ENCODE results near the gene OR13C9. TPM values are rescaled to one million over a fixed set of nuclear protein-coding genes. Genes with fewer than 3 reads are reported as not detected.
"Not testable (repeated sequence)": the region's sequence is repeated elsewhere in the genome, so short reads cannot be mapped to it uniquely, and the experiment has no call there.

Gene OR13C9
- total RNA-seq, 4 donors from 2014 or later: not detected

DNA sequence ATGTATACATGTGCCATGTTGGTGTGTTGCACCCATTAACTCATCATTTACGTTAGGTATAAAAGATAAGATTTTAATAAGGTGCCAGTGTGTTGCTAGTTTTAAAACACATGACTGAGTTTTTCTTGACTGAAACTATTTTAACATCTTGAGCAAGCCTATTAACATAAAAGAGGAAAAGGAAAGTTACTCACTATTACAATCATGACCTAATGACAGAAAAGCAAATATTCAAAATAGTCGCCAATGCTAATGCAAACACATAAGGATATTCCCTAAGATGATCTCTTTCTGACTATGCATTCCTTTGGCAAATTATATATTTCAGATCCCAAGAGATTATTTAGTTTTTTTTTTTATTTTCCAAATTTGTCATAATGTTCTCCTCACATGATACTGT lies 6.8 kb downstream of the OR13C9 start:
- no peaks in the 10 kb centered on the region for H3K9me3 ChIP-seq
- WGBS: 80% methylated on average over 2 of the region's 2 CpGs
- no peaks in the 10 kb centered on the region for H3K36me3 ChIP-seq
- DNase-seq (ENCODE audit: low spot score in 2 of 2): no peak
- TF ChIP-seq POLR2A (IDR thresholded peaks at IDR 0.05): no peak
- TF ChIP-seq EP300 (IDR thresholded peaks at IDR 0.05): no peak
- TF ChIP-seq POLR2AphosphoS5 (IDR thresholded peaks at IDR 0.05): no peak
- TF ChIP-seq, protein P1, sequence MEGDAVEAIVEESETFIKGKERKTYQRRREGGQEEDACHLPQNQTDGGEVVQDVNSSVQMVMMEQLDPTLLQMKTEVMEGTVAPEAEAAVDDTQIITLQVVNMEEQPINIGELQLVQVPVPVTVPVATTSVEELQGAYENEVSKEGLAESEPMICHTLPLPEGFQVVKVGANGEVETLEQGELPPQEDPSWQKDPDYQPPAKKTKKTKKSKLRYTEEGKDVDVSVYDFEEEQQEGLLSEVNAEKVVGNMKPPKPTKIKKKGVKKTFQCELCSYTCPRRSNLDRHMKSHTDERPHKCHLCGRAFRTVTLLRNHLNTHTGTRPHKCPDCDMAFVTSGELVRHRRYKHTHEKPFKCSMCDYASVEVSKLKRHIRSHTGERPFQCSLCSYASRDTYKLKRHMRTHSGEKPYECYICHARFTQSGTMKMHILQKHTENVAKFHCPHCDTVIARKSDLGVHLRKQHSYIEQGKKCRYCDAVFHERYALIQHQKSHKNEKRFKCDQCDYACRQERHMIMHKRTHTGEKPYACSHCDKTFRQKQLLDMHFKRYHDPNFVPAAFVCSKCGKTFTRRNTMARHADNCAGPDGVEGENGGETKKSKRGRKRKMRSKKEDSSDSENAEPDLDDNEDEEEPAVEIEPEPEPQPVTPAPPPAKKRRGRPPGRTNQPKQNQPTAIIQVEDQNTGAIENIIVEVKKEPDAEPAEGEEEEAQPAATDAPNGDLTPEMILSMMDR (IDR thresholded peaks at IDR 0.05): no peak
- H3K4me1 ChIP-seq: no peaks in the 10 kb centered on the region
- no peaks in the 10 kb centered on the region for H3K27me3 ChIP-seq
- H3K27ac ChIP-seq: no peak overlapping the region
- no peak overlapping the region for H3K4me3 ChIP-seq

DNA sequence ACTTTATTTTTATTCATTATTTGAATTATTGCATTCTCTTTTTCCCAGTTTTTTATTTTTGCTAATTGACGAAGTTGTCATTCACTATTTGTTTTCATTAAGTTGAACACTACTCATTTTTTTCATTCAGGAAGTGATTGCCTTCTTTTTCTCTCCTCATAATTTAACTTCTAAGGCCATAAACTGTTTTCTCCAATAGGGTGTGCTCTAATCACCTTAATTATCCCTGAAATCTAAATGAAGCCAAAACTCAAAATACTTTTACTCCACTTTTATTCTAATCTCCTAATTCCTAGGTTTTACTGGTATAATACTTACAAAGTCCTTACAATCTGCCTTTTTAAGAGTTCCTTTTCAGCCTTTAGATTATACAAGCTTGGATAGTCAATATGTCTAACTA lies 9.7 kb downstream of the OR13C9 start:
- 47% methylated on average over 1 of the region's 1 CpG for WGBS
- TF ChIP-seq POLR2AphosphoS5 (IDR thresholded peaks at IDR 0.05): no peak
- TF ChIP-seq, protein P1 (IDR thresholded peaks at IDR 0.05): no peak
- TF ChIP-seq POLR2A (IDR thresholded peaks at IDR 0.05): no peak
- no peak for TF ChIP-seq EP300 (IDR thresholded peaks at IDR 0.05)

DNA sequence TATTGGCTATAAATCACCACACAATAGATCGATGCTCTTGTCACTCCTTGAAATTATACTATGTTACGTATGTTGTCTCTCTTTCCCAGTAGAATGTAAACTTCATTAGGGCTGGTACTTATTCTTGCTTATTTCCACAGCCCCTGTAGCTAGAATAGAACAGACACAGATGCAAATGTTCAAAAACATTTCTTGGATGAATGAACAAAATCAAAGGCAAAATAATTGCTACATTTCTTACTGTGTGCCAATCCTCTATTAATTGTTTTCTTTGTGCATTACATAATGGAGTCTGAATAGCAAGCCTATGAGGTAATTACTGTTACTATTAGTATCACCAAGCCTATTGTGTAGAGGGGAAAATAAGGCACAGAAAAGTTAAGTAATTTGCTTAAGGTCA lies 11.9 kb downstream of the OR13C9 start:
- H3K27me3 ChIP-seq: no peaks in the 10 kb centered on the region
- TF ChIP-seq POLR2A (IDR thresholded peaks at IDR 0.05) (no peak), EP300 (IDR thresholded peaks at IDR 0.05) (no peak), POLR2AphosphoS5 (IDR thresholded peaks at IDR 0.05) (no peak)
- TF ChIP-seq, protein P1 (IDR thresholded peaks at IDR 0.05): no peak
- H3K4me1 ChIP-seq: no peaks in the 10 kb centered on the region
- no peaks in the 10 kb centered on the region for H3K36me3 ChIP-seq
- H3K9me3 ChIP-seq: no peaks in the 10 kb centered on the region
- H3K27ac ChIP-seq: no peak overlapping the region
- DNase-seq (ENCODE audit: low spot score in 2 of 2): no peak
- 59% methylated on average over 2 of the region's 2 CpGs for WGBS
- no peak overlapping the region for H3K4me3 ChIP-seq

More for the DNA sequence above, 9.7 kb downstream of the OR13C9 start:
- DNase-seq (ENCODE audit: low spot score in 2 of 2): no peak
- no peak overlapping the region for H3K27ac ChIP-seq
- no peaks in the 10 kb centered on the region for H3K4me1 ChIP-seq
- H3K9me3 ChIP-seq: no peaks in the 10 kb centered on the region
- H3K36me3 ChIP-seq: no peaks in the 10 kb centered on the region
- no peaks in the 10 kb centered on the region for H3K27me3 ChIP-seq
- no peak overlapping the region for H3K4me3 ChIP-seq

DNA sequence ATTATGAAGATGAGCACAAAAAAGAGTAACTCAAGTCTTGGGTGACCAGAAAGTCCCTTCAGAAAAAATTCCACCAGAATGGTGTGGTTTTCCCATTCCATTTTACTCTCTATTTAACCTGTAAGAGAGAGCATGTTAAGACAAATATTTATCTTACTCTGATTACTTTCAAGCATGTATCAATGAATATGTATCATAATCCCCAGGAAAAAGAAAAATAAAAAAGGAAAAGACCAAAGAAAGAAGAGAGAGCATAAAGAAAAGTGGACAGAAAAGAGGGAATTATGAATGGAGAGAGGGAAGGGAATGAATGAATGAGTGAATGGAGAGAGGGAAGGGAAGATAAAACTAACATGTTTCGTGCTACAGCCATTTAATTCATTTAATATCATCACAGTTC lies 12.5 kb downstream of the OR13C9 start, which contains the start of gene OR13C2:
OR13C2 (minus strand) TSS at position 101 of the 400 bp plus-strand sequence; CDS start at position 101, 0 bp downstream.
- not testable (repeated sequence) for DNase-seq (ENCODE audit: low spot score in 2 of 2); H3K27ac ChIP-seq; H3K9me3 ChIP-seq; H3K27me3 ChIP-seq; H3K4me1 ChIP-seq; H3K36me3 ChIP-seq; H3K4me3 ChIP-seq
- WGBS: 71% methylated on average over 1 of the region's 1 CpG

DNA sequence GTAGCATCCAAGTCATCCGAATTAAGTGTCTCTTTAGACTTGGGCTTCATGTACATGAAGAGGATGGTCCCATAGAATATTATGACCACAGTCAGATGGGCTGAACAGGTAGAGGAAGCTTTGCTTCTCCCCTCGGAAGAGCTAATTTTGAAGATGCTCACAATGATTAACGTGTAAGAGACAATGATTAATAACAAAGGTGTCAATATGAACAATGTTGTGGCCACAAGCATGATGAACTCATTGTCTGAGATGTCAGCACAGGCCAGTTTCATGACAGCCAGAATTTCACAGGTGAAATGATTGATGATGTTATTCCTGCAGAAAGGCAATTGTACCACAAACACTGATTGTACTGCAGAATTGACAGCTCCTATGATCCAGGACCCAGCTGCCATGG lies 13.2 kb downstream of the OR13C9 start:
- no peak overlapping the region for H3K4me3 ChIP-seq
- 74% methylated on average over 3 of the region's 3 CpGs for WGBS
- H3K4me1 ChIP-seq: no peaks in the 10 kb centered on the region
- DNase-seq (ENCODE audit: low spot score in 2 of 2): no peak
- TF ChIP-seq POLR2A (IDR thresholded peaks at IDR 0.05) (no peak), EP300 (IDR thresholded peaks at IDR 0.05) (no peak), POLR2AphosphoS5 (IDR thresholded peaks at IDR 0.05) (no peak)
- TF ChIP-seq, protein P1 (IDR thresholded peaks at IDR 0.05): no peak
- no peaks in the 10 kb centered on the region for H3K9me3 ChIP-seq
- H3K27ac ChIP-seq: no peak overlapping the region
- H3K36me3 ChIP-seq: no peaks in the 10 kb centered on the region
- no peaks in the 10 kb centered on the region for H3K27me3 ChIP-seq

DNA sequence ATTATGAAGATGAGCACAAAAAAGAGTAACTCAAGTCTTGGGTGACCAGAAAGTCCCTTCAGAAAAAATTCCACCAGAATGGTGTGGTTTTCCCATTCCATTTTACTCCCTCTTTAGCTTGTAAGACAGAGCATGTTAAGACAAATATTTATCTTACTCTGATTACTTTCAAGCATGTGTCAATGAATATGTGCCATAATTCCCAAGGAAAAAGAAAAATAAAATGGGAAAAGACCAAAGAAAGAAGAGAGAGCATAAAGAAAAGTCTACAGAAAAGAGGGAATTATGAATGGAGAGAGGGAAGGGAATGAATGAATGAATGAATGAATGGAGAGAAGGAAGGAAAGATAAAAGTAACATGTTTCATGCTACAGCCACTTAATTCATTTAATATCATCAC lies 18.7 kb downstream of the OR13C9 start, which contains the start of gene OR13C5:
OR13C5 (minus strand) TSS at position 101 of the 400 bp plus-strand sequence; CDS start at position 101, 0 bp downstream.
- not testable (repeated sequence) for H3K4me1 ChIP-seq; DNase-seq (ENCODE audit: low spot score in 2 of 2); H3K4me3 ChIP-seq; H3K27me3 ChIP-seq; H3K9me3 ChIP-seq; H3K27ac ChIP-seq; H3K36me3 ChIP-seq

DNA sequence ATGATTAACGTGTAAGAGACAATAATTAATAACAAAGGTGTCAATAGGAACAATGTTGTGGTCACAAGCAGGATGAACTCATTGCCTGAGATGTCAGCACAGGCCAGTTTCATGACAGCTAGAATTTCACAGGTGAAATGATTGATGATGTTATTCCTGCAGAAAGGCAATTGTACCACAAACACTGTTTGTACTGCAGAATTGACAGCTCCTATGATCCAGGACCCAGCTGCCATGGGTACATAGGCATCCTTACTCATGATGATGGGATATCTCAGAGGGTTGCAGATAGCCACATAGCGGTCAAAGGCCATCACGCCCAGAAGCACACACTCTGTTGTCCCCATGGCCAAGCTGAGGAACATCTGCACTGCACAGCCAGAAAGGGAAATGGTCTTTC lies 19.3 kb downstream of the OR13C9 start:
- H3K9me3 ChIP-seq; H3K4me1 ChIP-seq; H3K27me3 ChIP-seq; H3K4me3 ChIP-seq; H3K27ac ChIP-seq; H3K36me3 ChIP-seq; DNase-seq (ENCODE audit: low spot score in 2 of 2): not testable (repeated sequence)
- WGBS: 52% methylated on average over 1 of the region's 3 CpGs
